ENCODE results near the gene SUN3. TPM values are rescaled to one million over a fixed set of nuclear protein-coding genes. Genes with fewer than 3 reads are reported as not detected.

The SUN3 gene
- total RNA-seq, 4 donors from 2014 or later, result not detected

- H3K27me3 ChIP-seq, result no peaks in the 10 kb centered on the region
- no peaks in the 10 kb centered on the region for H3K9me3 ChIP-seq
- no peaks in the 10 kb centered on the region for H3K4me1 ChIP-seq
- intact Hi-C loops (cut with DNase I; ENCODE audit: low total_unique reads), result no loop called here
- TF ChIP-seq POLR2A (IDR thresholded peaks at IDR 0.05) (no peak), CTCF (IDR thresholded peaks at IDR 0.05) (no peak)
- no peak overlapping the region for H3K27ac ChIP-seq
- DNase-seq, result no peak
- no peaks in the 10 kb centered on the region for H3K36me3 ChIP-seq
- H3K4me3 ChIP-seq, result no peak overlapping the region
These were observed 20.9 kb upstream of the SUN3 start for GRCh38 chr7:48049850-48050249.

GRCh38 chr7:48048113-48048512, 19.2 kb upstream of the SUN3 start:
- TF ChIP-seq POLR2A (IDR thresholded peaks at IDR 0.05), result no peak
- TF ChIP-seq CTCF (IDR thresholded peaks at IDR 0.05), result no peak
- no peaks in the 10 kb centered on the region for H3K36me3 ChIP-seq
- H3K9me3 ChIP-seq, result no peaks in the 10 kb centered on the region

GRCh38 chr7:48046458-48046857, 17.6 kb upstream of the SUN3 start:
- H3K9me3 ChIP-seq, result no peaks in the 10 kb centered on the region
- intact Hi-C loops (cut with DNase I; ENCODE audit: low total_unique reads), result no loop called here
- no peaks in the 10 kb centered on the region for H3K4me1 ChIP-seq
- H3K27ac ChIP-seq, result no peak overlapping the region
- no peak for DNase-seq
- H3K36me3 ChIP-seq, result no peaks in the 10 kb centered on the region
- H3K4me3 ChIP-seq, result no peak overlapping the region
- H3K27me3 ChIP-seq, result no peaks in the 10 kb centered on the region
- TF ChIP-seq POLR2A (IDR thresholded peaks at IDR 0.05), result no peak
- TF ChIP-seq CTCF (IDR thresholded peaks at IDR 0.05), result no peak

More at GRCh38 chr7:48048113-48048512, 19.2 kb upstream of the SUN3 start:
- H3K27me3 ChIP-seq, result no peaks in the 10 kb centered on the region
- intact Hi-C loops (cut with DNase I; ENCODE audit: low total_unique reads), result no loop called here
- no peak for DNase-seq
- H3K4me3 ChIP-seq, result no peak overlapping the region
- no peaks in the 10 kb centered on the region for H3K4me1 ChIP-seq
- H3K27ac ChIP-seq, result no peak overlapping the region

GRCh38 chr7:48045195-48045765, 16.4 kb upstream of the SUN3 start:
- intact Hi-C loops (cut with DNase I; ENCODE audit: low total_unique reads), result no loop called here
- TF ChIP-seq CTCF (IDR thresholded peaks at IDR 0.05), result no peak
- no peak for TF ChIP-seq POLR2A (IDR thresholded peaks at IDR 0.05)

GRCh38 chr7:48042636-48043035, 13.7 kb upstream of the SUN3 start:
- Histone ChIP-seq H3K27me3 (no peaks in the 10 kb centered on the region), H3K4me3 (no peak overlapping the region), H3K4me1 (no peaks in the 10 kb centered on the region), H3K27ac (no peak overlapping the region), H3K9me3 (no peaks in the 10 kb centered on the region), H3K36me3 (no peaks in the 10 kb centered on the region)
- TF ChIP-seq CTCF (IDR thresholded peaks at IDR 0.05), result no peak
- TF ChIP-seq POLR2A (IDR thresholded peaks at IDR 0.05), result no peak
- DNase-seq, result no peak
- intact Hi-C loops (cut with DNase I; ENCODE audit: low total_unique reads), result no loop called here

More at GRCh38 chr7:48045195-48045765, 16.4 kb upstream of the SUN3 start:
- no peaks in the 10 kb centered on the region for H3K27me3 ChIP-seq
- H3K4me1 ChIP-seq, result no peaks in the 10 kb centered on the region
- H3K9me3 ChIP-seq, result no peaks in the 10 kb centered on the region
- H3K4me3 ChIP-seq, result no peak overlapping the region
- H3K36me3 ChIP-seq, result no peaks in the 10 kb centered on the region
- no peak overlapping the region for H3K27ac ChIP-seq
- DNase-seq, result no peak

All from uterus (tissue), 4 donors.